Measurements from ENCODE around the gene TECPR2.

DNA sequence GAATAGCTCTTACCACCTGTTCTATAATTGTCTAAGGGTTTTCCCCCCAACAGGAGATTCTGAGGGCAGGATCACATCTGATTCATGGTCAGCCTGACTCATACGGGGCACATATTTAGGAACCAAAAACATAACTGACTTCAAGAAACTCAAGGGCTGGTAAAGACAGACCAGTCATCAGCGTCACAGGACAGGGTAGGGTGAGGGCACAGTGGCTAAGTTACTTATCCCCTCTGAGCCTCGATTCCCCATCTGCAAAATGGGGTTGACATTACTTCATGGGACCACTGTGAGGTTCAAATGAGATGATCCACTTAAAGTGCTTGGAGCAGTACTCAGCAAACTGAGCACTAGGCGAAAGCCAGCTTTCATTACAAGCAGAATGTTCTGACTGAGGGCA is 657 bp upstream of the TECPR2 start:
- TF ChIP-seq, protein P1, sequence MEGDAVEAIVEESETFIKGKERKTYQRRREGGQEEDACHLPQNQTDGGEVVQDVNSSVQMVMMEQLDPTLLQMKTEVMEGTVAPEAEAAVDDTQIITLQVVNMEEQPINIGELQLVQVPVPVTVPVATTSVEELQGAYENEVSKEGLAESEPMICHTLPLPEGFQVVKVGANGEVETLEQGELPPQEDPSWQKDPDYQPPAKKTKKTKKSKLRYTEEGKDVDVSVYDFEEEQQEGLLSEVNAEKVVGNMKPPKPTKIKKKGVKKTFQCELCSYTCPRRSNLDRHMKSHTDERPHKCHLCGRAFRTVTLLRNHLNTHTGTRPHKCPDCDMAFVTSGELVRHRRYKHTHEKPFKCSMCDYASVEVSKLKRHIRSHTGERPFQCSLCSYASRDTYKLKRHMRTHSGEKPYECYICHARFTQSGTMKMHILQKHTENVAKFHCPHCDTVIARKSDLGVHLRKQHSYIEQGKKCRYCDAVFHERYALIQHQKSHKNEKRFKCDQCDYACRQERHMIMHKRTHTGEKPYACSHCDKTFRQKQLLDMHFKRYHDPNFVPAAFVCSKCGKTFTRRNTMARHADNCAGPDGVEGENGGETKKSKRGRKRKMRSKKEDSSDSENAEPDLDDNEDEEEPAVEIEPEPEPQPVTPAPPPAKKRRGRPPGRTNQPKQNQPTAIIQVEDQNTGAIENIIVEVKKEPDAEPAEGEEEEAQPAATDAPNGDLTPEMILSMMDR (IDR thresholded peaks at IDR 0.05), result no peak
- TF ChIP-seq POLR2A (IDR thresholded peaks at IDR 0.05), result no peak
- no peak for TF ChIP-seq POLR2AphosphoS5 (IDR thresholded peaks at IDR 0.05)

All from breast epithelium (tissue), 3 donors.